ENCODE measurements around the gene MAVS. TPM values are rescaled to one million over a fixed set of nuclear protein-coding genes. Genes with fewer than 3 reads are reported as not detected.
"Not testable (repeated sequence)": the region's sequence is repeated elsewhere in the genome, so short reads cannot be mapped to it uniquely, and the experiment has no call there.

Gene MAVS
- total RNA-seq, 4 donors from 2014 or later: 28.5 to 50.0 (median 40.1) TPM

DNA sequence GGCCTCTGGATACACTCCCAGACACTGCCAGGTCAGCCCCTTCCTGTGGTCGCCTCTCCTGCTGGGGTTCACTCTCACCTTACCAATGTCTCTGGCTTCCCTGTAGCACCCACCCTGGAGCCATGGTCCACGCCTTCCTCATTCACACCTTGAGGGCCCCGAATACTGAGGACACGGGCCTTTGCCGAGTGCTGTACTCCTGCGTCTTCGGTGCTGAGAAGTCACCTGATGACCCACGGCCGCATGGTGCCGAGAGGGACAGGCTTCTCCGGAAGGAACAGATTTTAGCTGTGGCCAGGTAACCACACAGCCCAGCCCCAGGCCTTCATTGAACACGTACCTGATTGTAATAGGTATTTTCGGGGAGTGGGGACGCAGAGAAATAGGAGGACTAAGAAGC lies 24.6 kb upstream of the MAVS start:
- Histone ChIP-seq H3K36me3 (peaks cover 0 to 51% of the 10 kb centered on the region in 2 donors), H3K27ac (peak overlapping the region in 2 of 4 donors; percentile 97), H3K9me3 (no peaks in the 10 kb centered on the region), H3K27me3 (no peaks in the 10 kb centered on the region), H3K4me3 (no peak overlapping the region), H3K4me1 (peaks cover 0 to 35% (median 14%) of the 10 kb centered on the region in 3 donors)
- ATAC-seq: no peak
- 88 to 90% methylated on average over 6 to 8 of the region's 14 CpGs for WGBS, 2 donors (ENCODE audit: low coverage in 1 of 2)
- TF ChIP-seq EP300 (IDR thresholded peaks at IDR 0.05): no peak
- no peak for TF ChIP-seq POLR2AphosphoS5 (IDR thresholded peaks at IDR 0.05)
- no peak for TF ChIP-seq CTCF (IDR thresholded peaks at IDR 0.05)
- no peak for TF ChIP-seq POLR2A (IDR thresholded peaks at IDR 0.05)

- H3K36me3 ChIP-seq: peaks cover 0 to 62% of the 10 kb centered on the region in 2 donors
Observed at GRCh38 chr20:3823881-3824280, 22.8 kb upstream of the MAVS start.

DNA sequence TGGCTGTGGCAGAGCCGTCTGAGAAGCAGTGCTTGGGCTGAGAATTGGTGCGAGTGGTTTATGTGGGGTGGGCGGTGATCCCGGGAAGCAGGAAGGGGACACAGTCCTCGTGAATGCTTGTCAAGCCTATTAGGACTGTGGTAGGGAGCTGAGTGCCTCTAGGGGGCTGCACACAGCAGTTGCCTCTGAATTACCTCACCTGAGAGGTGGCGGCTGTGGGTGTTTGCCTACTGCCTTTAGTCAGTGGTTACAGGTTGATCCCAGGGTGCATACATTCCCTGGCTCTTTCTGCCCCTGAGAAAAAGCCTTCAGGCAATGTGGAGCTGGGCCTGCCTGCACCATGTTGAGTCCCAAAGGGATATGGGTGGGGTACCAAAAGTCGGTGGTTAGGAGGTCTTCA lies 21.1 kb upstream of the MAVS start:
- Histone ChIP-seq H3K27me3 (no peaks in the 10 kb centered on the region), H3K4me1 (peaks cover 0 to 14% (median 5%) of the 10 kb centered on the region in 3 donors), H3K4me3 (no peak overlapping the region), H3K27ac (no peak overlapping the region), H3K36me3 (peaks cover 0 to 65% of the 10 kb centered on the region in 2 donors), H3K9me3 (no peaks in the 10 kb centered on the region)
- TF ChIP-seq CTCF (IDR thresholded peaks at IDR 0.05) (no peak), POLR2A (IDR thresholded peaks at IDR 0.05) (no peak), POLR2AphosphoS5 (IDR thresholded peaks at IDR 0.05) (no peak), EP300 (IDR thresholded peaks at IDR 0.05) (no peak)
- ATAC-seq: no peak
- WGBS, 2 donors (ENCODE audit: low coverage in 1 of 2): no CpG with 5 or more reads among the region's 7 CpGs

More at GRCh38 chr20:3823881-3824280, 22.8 kb upstream of the MAVS start:
- Histone ChIP-seq H3K4me1 (peaks cover 0 to 26% (median 12%) of the 10 kb centered on the region in 3 donors), H3K9me3 (no peaks in the 10 kb centered on the region), H3K27me3 (no peaks in the 10 kb centered on the region), H3K27ac (no peak overlapping the region), H3K4me3 (no peak overlapping the region)
- no peak for ATAC-seq
- no peak for TF ChIP-seq POLR2A (IDR thresholded peaks at IDR 0.05)
- no peak for TF ChIP-seq POLR2AphosphoS5 (IDR thresholded peaks at IDR 0.05)
- TF ChIP-seq EP300 (IDR thresholded peaks at IDR 0.05): no peak
- TF ChIP-seq CTCF (IDR thresholded peaks at IDR 0.05): no peak
- 75 to 93% methylated on average over 4 to 5 of the region's 20 CpGs for WGBS, 2 donors (ENCODE audit: low coverage in 1 of 2)

DNA sequence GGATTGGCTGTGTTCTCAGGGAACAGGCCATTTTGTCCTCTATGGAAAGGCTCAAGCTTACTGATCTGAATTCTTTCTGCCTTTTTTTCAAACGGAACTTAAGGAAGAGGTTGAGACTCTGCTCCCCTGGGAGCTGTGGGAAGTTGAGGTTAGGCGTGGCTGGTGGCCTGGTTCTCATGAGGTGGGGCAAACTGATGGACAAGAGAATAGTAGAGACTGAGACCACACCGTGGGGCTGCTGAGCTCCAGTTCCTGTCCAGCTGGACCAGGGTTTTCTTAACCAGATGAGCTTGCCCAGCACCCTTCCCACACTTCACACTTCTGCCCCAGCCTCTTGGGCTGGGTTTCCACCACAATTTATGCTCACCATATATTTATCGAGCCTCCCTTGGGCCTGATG lies 20.2 kb upstream of the MAVS start:
- no peak for TF ChIP-seq POLR2AphosphoS5 (IDR thresholded peaks at IDR 0.05)
- no peak for TF ChIP-seq POLR2A (IDR thresholded peaks at IDR 0.05)
- TF ChIP-seq EP300 (IDR thresholded peaks at IDR 0.05): no peak
- no peak for TF ChIP-seq CTCF (IDR thresholded peaks at IDR 0.05)
- no peak overlapping the region for H3K4me3 ChIP-seq
- no peaks in the 10 kb centered on the region for H3K27me3 ChIP-seq
- H3K27ac ChIP-seq: no peak overlapping the region
- WGBS, 2 donors (ENCODE audit: low coverage in 1 of 2): 33 to 100% methylated on average over 1 of the region's 4 CpGs
- no peak for ATAC-seq
- no peaks in the 10 kb centered on the region for H3K9me3 ChIP-seq
- H3K36me3 ChIP-seq: peaks cover 0 to 65% of the 10 kb centered on the region in 2 donors
- H3K4me1 ChIP-seq: peaks cover 0 to 9% (median 1%) of the 10 kb centered on the region in 3 donors

DNA sequence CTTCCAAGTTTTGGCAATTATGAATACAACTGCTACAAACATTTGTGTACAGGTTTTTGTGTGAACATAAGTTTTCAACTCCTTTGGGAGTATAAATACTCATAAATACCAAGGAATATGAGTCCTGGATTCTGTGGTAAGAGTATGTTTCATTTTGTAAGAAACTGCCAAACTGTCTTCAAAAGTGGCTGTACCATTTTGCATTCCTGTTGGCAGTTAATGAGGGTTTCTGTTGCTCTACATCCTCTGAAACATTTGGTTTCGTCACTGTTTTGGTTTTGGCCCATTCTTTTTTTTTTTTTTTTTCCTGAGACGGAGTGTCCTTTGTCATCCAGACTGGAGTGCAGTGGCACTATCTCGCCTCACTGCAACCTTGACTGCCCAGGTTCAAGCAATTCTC lies 17.8 kb upstream of the MAVS start:
- no peak for TF ChIP-seq CTCF (IDR thresholded peaks at IDR 0.05)
- 95 to 96% methylated on average over 3 of the region's 3 CpGs for WGBS, 2 donors (ENCODE audit: low coverage in 1 of 2)
- H3K27ac ChIP-seq: no peak overlapping the region

DNA sequence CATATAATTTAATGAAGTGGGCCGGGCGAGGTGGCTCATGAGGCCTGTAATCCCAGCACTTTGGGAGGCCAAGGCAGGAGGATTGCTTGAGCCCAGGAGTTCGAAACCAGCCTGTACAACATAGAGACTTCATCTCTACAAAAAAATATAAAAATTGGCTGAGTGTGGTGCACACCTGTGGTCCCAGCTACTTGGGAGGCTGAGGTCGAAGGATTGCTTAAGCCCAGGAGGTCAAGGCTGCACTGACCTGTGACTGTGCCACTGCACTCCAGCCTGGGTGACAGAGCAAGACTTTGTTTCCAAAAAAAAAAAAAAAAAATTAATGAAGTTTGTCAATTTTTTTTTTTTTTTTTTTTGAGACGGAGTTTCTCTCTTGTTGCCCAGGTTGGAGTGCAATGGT lies 16.7 kb upstream of the MAVS start:
- H3K27me3 ChIP-seq, H3K4me3 ChIP-seq, ATAC-seq, H3K27ac ChIP-seq, H3K9me3 ChIP-seq, H3K4me1 ChIP-seq: not testable (repeated sequence)
- H3K36me3 ChIP-seq: peaks cover 0 to 35% of the 10 kb centered on the region in 2 donors
- 86 to 100% methylated on average over 3 to 4 of the region's 5 CpGs for WGBS, 2 donors (ENCODE audit: low coverage in 1 of 2)

More for the DNA sequence above, 17.8 kb upstream of the MAVS start:
- H3K9me3 ChIP-seq: no peaks in the 10 kb centered on the region
- H3K36me3 ChIP-seq: peaks cover 0 to 46% of the 10 kb centered on the region in 2 donors
- ATAC-seq: no peak
- H3K27me3 ChIP-seq: no peaks in the 10 kb centered on the region
- H3K4me3 ChIP-seq: no peak overlapping the region
- H3K4me1 ChIP-seq: no peaks in the 10 kb centered on the region
